ENCODE measurements around the gene PLA2G2F.

Gene PLA2G2F

DNA sequence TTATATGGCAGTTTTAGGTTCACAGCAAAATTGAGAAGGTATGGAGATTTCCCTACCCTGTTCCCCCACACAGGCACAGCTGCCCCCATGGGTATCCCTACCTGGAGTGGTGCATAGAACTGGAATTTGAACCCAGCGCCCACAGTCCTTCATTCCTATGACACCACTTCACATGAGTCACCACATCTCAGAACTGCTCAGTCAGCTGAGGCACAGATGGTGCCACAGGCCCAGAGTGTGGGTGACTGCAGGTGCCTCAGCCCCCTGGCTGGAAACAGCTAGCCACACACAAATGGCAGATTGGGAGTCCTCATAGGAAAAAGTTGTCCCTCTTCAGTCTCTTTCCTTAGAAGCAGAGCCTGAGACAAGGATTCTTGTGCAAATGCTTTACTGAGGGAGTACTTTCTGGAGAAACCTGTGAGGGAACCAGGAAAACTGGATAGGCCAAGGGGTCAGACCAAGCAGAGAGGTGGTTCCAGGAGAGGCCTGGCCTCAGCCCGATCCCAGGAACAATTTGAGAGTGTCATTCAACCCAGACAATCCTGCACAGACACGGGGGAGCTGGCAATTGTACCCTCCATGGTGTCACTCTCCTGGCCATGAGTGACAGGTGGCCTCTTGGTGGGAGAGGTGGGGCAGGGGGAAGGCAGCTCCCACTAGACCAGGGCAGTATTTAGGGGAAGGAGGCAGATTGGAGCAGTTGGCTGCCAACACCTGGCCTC lies 26.7 kb upstream of the PLA2G2F start:
- no peak overlapping the region for H3K4me3 ChIP-seq (ENCODE audit: low read depth, low read length)
- no peak for DNase-seq (ENCODE audit: low read depth)
- TF ChIP-seq, protein P1, sequence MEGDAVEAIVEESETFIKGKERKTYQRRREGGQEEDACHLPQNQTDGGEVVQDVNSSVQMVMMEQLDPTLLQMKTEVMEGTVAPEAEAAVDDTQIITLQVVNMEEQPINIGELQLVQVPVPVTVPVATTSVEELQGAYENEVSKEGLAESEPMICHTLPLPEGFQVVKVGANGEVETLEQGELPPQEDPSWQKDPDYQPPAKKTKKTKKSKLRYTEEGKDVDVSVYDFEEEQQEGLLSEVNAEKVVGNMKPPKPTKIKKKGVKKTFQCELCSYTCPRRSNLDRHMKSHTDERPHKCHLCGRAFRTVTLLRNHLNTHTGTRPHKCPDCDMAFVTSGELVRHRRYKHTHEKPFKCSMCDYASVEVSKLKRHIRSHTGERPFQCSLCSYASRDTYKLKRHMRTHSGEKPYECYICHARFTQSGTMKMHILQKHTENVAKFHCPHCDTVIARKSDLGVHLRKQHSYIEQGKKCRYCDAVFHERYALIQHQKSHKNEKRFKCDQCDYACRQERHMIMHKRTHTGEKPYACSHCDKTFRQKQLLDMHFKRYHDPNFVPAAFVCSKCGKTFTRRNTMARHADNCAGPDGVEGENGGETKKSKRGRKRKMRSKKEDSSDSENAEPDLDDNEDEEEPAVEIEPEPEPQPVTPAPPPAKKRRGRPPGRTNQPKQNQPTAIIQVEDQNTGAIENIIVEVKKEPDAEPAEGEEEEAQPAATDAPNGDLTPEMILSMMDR (IDR thresholded peaks at IDR 0.05; ENCODE audit: control insufficient read depth, extremely low read depth, insufficient read depth): no peak

DNA sequence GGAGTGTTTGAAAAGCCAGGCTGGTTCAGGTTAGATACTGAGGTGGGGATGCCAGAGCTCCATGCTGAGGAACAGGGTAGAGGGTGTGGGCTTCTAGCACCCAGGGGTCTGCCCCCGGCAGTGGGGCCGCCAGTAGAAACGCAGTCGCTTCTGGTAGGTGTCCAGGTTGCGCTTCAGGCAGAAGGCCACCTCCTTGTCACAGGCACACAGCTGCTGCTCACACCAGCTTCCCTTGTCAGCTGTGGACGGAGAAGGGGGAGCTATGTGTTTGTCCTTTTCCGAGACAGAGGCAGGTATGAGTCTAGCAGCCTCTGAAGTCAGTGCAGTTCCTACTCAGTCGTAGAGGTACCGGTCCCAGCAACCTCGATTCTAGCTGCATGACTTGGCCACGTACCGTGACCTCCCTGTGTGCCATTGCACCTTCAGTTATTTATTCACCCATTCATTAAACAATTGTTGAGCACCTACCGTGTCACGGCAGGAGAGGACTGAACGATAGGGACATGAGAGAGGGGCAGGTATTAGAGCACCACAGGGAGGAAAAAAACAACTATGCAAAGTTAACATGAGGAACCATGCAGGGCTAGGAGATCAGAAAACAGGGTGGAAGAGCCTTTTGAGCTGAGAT lies 25.0 kb upstream of the PLA2G2F start:
- H3K4me3 ChIP-seq (ENCODE audit: low read depth, low read length): no peak overlapping the region
- TF ChIP-seq, protein P1 (IDR thresholded peaks at IDR 0.05; ENCODE audit: control insufficient read depth, extremely low read depth, insufficient read depth): no peak
- DNase-seq (ENCODE audit: low read depth): no peak

DNA sequence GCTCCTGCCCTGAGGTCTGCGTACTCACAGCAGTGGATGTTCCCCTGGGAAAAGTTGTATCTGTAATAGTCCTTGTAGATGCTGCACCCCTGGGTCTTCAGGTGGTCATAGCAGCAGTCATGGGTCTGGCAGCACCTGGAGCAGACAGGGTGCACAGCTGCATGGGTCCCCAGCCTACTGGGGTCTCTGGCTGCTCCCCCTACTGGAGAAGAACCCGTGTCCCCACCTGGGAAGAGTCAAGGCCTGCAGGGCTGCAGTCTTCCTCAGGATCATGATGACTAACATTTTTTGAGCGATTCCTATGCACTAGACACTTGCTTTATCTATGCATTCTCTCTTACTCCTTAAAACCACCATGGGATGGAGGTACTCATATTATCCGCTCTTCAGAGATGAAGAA lies 23.6 kb upstream of the PLA2G2F start:
- H3K4me3 ChIP-seq (ENCODE audit: low read depth, low read length): no peak overlapping the region
- no peak for DNase-seq (ENCODE audit: low read depth)
- TF ChIP-seq, protein P1 (IDR thresholded peaks at IDR 0.05; ENCODE audit: control insufficient read depth, extremely low read depth, insufficient read depth): no peak

DNA sequence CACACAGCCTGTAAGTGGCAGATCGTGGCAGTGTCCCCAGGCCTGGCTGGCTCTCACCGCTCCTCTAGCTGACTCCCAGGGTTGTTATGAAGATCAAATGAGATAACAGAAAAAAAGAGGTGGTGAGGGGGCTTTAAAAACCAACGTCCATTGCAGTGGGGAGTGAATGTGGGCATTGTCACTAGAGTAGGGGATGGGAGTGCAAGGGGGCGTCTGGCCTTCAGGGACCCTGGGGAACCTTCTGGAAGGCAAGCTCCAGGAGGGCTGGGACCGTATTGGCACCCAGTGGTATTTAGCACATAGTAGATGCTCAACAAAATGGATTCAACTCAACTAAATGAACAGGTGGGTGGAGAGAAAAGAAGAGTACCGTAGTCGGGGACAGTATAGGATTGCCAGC lies 23.2 kb upstream of the PLA2G2F start:
- DNase-seq (ENCODE audit: low read depth): no peak
- TF ChIP-seq, protein P1 (IDR thresholded peaks at IDR 0.05; ENCODE audit: control insufficient read depth, extremely low read depth, insufficient read depth): no peak
- H3K4me3 ChIP-seq (ENCODE audit: low read depth, low read length): no peak overlapping the region

DNA sequence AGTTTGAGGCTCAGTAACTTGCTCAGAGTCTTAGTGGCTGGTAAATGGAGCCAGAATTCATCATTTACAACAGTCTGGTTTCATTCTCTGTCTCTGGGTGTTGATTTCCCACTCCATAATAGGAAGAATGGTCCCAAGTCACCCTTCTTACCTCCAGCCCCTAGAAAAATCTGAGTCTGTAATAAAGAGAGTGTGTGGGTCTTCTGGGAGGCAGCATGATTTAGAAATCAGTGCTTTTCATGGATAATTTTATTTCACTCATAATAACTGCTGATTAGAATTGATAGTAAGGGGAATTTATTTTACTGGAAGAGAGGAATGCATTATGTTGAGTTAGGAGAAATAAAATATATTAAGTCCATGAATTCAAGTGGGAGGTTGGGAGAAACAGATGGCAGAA lies 21.9 kb upstream of the PLA2G2F start:
- no peak for DNase-seq (ENCODE audit: low read depth)
- no peak overlapping the region for H3K4me3 ChIP-seq (ENCODE audit: low read depth, low read length)
- TF ChIP-seq, protein P1 (IDR thresholded peaks at IDR 0.05; ENCODE audit: control insufficient read depth, extremely low read depth, insufficient read depth): no peak

DNA sequence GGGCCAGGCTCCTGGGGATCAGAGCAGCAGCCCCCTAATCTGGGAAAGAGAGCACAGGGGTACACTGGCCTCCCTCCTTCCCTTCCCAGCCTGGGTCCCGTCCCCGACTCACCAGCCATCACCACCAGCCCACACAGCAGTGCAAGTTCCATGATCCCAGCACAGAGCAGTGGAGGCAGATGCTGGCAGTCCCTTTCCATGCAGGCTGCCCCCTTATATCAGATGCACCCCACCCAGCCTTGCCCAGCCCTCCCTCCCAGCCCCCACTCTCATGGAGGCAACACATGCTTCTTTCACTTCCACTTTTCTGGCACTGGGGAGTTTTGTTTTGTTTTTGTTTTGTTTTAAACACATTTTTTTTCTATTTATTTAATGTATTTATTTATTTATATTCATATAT lies 19.8 kb upstream of the PLA2G2F start, which contains the start of gene PLA2G2D:
TSS of gene PLA2G2D (minus strand) at position 190 of the 400 bp plus-strand sequence. CDS start at position 152, 38 bp downstream.
- DNase-seq (ENCODE audit: low read depth): no peak
- H3K4me3 ChIP-seq (ENCODE audit: low read depth, low read length): no peak within 1 kb of the TSS
- TF ChIP-seq, protein P1 (IDR thresholded peaks at IDR 0.05; ENCODE audit: control insufficient read depth, extremely low read depth, insufficient read depth): no peak

All from LNCaP clone FGC (cell line).